GM18858 (cell line): Measurements from ENCODE around the gene TSGA10.
"Not testable (repeated sequence)": the region's sequence is repeated elsewhere in the genome, so short reads cannot be mapped to it uniquely, and the experiment has no call there.

Experiments used
- ATAC-seq: cut with Tn5 transposase; IDR thresholded peaks from one replicate; pipeline ENCODE4 v1.9.1; 2021; ENCODE audit not compliant: unreplicated experiment

Gene TSGA10

GRCh38 chr2:99154643-99155536 is at the start of gene TSGA10, which contains the start of gene LIPT1:
Gene TSGA10 (minus strand): TSS chr2:99154942. CDS start chr2:99109439, 45,503 bp downstream.
Gene LIPT1 (plus strand): TSS chr2:99154967. CDS start chr2:99161958, 6,991 bp downstream.
- peak; percentile 90 for ATAC-seq

- ATAC-seq, result no peak
Observed at GRCh38 chr2:99201959-99202678, 47.4 kb upstream of the TSGA10 start.

GRCh38 chr2:99200076-99200800 is 45.5 kb upstream of the TSGA10 start:
- no peak for ATAC-seq

- ATAC-seq, result no peak
Observed at GRCh38 chr2:99198103-99198841, 43.5 kb upstream of the TSGA10 start.

GRCh38 chr2:99192364-99192763 is 37.6 kb upstream of the TSGA10 start:
- ATAC-seq, result not testable (repeated sequence)

GRCh38 chr2:99190548-99190947 is 35.8 kb upstream of the TSGA10 start:
- no peak for ATAC-seq

GRCh38 chr2:99188357-99188756 is 33.6 kb upstream of the TSGA10 start:
- no peak for ATAC-seq

GRCh38 chr2:99187011-99187410 is 32.3 kb upstream of the TSGA10 start:
- no peak for ATAC-seq

- ATAC-seq, result no peak
Observed at GRCh38 chr2:99184811-99185210, 30.1 kb upstream of the TSGA10 start.

GRCh38 chr2:99183025-99183424 is 28.3 kb upstream of the TSGA10 start:
- no peak for ATAC-seq

GRCh38 chr2:99181624-99182000 is 26.9 kb upstream of the TSGA10 start:
- no peak for ATAC-seq

GRCh38 chr2:99180755-99181623 is 26.2 kb upstream of the TSGA10 start, which contains the start of the genes MITD1 and MRPL30:
Gene MITD1 (minus strand): TSS chr2:99181058. CDS start chr2:99180981, 77 bp downstream.
Gene MRPL30 (plus strand): TSS chr2:99181184. CDS start chr2:99186204, 5,020 bp downstream.
- ATAC-seq, result peak; percentile 78

- ATAC-seq, result no peak
Observed at GRCh38 chr2:99171377-99172140, 16.8 kb upstream of the TSGA10 start.

GRCh38 chr2:99169534-99169933 is 14.8 kb upstream of the TSGA10 start:
- no peak for ATAC-seq

GRCh38 chr2:99166218-99166617 is 11.5 kb upstream of the TSGA10 start:
- ATAC-seq, result no peak

- ATAC-seq, result no peak
Observed at GRCh38 chr2:99159594-99159993, 4.9 kb upstream of the TSGA10 start.

GRCh38 chr2:99158599-99158998 is 3.9 kb upstream of the TSGA10 start:
- ATAC-seq, result no peak

GRCh38 chr2:99156891-99157290 is 2.1 kb upstream of the TSGA10 start:
- no peak for ATAC-seq
